ENCODE measurements around the gene TMEM178A.

TMEM178A gene

DNA sequence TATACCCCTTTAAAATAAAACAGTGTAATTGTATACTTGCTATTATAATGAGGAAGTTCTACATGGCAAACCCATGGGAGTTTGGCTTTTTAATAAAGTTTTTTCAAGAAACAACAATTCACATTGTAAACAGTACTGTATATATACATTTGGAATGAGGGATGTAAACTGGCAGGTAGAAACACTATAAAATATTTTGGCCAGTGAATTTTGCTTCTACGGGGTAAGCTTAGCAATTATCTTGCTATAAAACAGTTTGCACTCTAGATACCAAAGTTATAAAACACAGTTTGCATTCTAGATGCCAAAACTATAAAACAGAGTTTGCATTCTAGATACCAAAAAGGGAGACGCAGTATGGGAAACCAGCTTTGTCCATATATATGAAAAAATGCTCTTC lies 96.7 kb downstream of the TMEM178A start:
- DNase-seq = no peak

Data from NCI-H345 (cell line).